NCI-H524 (cell line): Measurements from ENCODE around the gene SPACA5.
"Not testable (repeated sequence)": the region's sequence is repeated elsewhere in the genome, so short reads cannot be mapped to it uniquely, and the experiment has no call there.

Experiments
- DNase-seq, 2 experiments: peaks; one replicate each; lab custom pipeline; 2025; lab: John Stamatoyannopoulos, UW

Gene SPACA5

GRCh38 chrX:48006688-48007087 is at the start of gene SPACA5:
Gene SPACA5, plus strand, starts transcription at chrX:48006988. Its CDS starts 815 bp downstream, at chrX:48007803.
- DNase-seq, result not testable (repeated sequence)

DNA sequence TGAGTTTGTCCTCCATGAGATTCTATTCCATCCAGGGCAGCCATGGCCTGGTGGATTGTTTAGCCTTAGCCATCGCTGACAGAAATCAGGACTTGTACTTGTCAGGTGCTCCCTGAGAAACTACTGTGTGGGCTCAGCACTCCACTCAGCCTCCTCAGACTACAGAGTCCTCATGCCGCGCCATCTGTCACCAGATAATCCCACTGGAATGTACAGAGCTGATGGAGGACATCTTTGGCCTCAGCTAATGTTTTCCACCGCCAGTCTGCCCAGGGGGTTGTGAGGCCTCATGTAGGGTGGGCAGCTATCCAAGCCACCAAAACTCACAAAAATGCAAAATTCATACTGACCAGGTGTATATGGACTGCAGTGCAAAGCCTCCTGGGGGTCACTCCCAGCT is 48.6 kb upstream of the SPACA5 start:
- DNase-seq, result peak; percentile 73 to 82

- peak in 1 of 2 experiments; percentile 1 for DNase-seq
Measured at GRCh38 chrX:47958761-47959342, 47.9 kb upstream of the SPACA5 start.

- DNase-seq, result no peak
Measured at GRCh38 chrX:47960406-47960805, 46.4 kb upstream of the SPACA5 start.

- not testable (repeated sequence) for DNase-seq
Measured at GRCh38 chrX:47961830-47962229, 45.0 kb upstream of the SPACA5 start.

- not testable (repeated sequence) for DNase-seq
Measured at GRCh38 chrX:47965526-47965925, 41.3 kb upstream of the SPACA5 start.

- no peak for DNase-seq
Measured at GRCh38 chrX:47973235-47973634, 33.6 kb upstream of the SPACA5 start.

DNA sequence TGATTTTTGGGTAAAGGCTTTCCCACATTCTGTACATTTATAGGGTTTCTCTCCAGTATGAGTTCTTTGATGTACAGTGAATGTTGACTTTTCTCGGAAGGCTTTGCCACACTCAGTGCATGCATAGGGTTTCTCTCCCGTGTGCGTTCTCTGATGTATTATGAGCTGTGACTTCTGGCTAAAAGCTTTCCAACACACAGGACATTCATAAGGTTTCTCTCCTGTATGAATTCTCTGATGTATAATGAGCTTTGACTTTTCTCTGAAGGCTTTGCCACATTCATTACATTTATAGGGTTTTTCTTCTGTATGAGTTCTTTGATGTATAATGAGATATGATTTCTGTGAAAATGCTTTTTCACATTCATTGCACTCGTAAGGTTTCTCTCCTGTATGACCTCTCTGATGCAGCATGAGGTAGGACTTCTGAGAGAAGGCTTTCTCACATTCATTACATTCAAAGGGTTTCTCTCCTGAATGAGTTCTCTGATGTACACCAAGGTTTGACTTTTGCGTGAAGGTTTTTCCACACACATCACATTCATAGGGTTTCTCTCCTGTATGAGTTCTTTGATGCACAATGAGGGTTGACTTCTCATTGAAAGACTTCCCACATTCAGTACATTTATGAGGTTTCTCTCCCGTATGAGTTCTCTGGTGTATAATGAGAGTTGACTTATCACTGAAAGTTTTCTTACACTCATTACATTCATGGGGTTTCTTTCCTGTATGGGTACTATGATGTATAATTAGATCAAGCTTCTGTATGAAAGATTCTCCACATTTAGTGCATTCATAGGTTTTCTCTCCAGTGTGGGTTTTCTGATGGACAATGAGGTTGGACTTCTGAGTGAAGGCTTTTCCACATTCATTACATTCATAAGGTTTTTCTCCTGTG is 30.3 kb upstream of the SPACA5 start:
- no peak for DNase-seq

- no peak for DNase-seq
Measured at GRCh38 chrX:47991263-47992094, 15.3 kb upstream of the SPACA5 start.

GRCh38 chrX:47992095-47992380 is 14.8 kb upstream of the SPACA5 start:
- DNase-seq, result no peak

- DNase-seq, result no peak
Measured at GRCh38 chrX:47992669-47993068, 14.1 kb upstream of the SPACA5 start.

DNA sequence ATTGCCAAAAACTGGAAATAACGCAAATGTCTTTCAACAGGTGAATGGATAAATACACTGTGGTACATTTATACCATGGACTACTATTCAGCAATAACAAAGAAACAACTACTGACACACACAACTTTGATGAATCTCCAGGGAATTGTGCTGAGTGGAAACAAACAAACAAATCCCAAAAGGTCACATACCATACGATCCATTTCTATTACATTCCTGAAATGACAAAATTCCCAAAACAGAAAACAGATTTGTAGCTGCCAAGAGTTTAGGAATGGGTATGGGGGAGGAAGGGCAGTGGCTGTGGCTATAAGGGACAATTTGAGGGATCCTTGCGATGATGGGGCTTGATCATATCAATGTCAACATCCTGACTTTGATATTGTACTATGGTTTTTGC is 5.5 kb upstream of the SPACA5 start:
- no peak for DNase-seq

GRCh38 chrX:48002319-48002718 is 4.5 kb upstream of the SPACA5 start:
- DNase-seq, result no peak

DNA sequence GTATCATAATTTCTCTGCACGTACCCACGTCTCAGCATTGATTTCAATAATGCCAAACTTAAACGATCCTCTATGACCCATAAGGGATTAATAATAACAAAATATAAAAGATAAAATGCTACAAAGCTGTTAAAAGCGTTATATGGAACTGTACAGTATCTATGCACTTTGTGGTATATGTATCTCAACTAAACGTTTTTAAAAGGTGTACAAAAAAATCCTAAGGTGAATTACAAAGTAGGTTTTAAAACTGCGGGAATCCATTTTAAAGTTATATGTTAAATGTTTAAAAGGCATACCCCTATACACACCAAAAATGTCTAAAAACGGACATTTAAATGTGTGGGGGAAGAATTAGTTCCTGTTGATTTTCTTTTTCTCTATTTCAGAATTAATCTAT is 3.9 kb upstream of the SPACA5 start:
- no peak for DNase-seq

- DNase-seq, result no peak
Measured at GRCh38 chrX:48003367-48003757, 3.4 kb upstream of the SPACA5 start.

GRCh38 chrX:48003758-48004457 is 2.9 kb upstream of the SPACA5 start, which contains the start of gene ZNF182:
Gene ZNF182, minus strand, starts transcription at chrX:48003989. Its CDS starts 1,380 bp downstream, at chrX:48002609.
- DNase-seq, result peak; percentile 89 to 98

DNA sequence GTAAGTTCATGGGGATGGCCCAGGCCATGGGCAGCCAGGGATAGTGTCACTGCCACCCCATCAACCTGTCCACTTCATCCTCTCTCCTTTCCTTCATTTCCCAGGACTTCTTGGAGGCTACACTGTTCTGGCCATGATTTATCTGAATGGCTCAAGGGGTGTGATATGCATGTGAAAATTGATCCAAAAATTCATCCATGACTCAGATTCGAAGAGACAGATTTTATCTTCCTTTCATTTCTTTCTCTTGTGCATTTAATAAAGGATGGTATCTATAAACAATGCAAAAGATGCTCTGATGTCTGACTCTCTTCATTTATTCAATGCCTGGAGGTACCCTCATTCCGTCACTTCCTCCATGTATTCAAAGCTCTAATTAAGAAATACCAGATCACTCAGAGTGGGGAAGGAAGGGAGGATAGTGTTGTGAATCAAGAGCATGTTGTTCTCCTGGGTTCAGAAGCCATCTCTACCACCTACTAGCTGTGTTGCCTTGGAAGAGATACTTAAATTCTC is 2.7 kb downstream of the SPACA5 start:
- DNase-seq, result not testable (repeated sequence)

GRCh38 chrX:48016583-48017310 is 10.0 kb downstream of the SPACA5 start:
- not testable (repeated sequence) for DNase-seq

- DNase-seq, result not testable (repeated sequence)
Measured at GRCh38 chrX:48019892-48020291, 13.1 kb downstream of the SPACA5 start.

GRCh38 chrX:48020472-48020871 is 13.7 kb downstream of the SPACA5 start:
- DNase-seq, result not testable (repeated sequence)
